Measurements from ENCODE around the gene CCS.
"Not testable (repeated sequence)": the region's sequence is repeated elsewhere in the genome, so short reads cannot be mapped to it uniquely, and the experiment has no call there.

CCS gene, protein sequence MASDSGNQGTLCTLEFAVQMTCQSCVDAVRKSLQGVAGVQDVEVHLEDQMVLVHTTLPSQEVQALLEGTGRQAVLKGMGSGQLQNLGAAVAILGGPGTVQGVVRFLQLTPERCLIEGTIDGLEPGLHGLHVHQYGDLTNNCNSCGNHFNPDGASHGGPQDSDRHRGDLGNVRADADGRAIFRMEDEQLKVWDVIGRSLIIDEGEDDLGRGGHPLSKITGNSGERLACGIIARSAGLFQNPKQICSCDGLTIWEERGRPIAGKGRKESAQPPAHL

DNA sequence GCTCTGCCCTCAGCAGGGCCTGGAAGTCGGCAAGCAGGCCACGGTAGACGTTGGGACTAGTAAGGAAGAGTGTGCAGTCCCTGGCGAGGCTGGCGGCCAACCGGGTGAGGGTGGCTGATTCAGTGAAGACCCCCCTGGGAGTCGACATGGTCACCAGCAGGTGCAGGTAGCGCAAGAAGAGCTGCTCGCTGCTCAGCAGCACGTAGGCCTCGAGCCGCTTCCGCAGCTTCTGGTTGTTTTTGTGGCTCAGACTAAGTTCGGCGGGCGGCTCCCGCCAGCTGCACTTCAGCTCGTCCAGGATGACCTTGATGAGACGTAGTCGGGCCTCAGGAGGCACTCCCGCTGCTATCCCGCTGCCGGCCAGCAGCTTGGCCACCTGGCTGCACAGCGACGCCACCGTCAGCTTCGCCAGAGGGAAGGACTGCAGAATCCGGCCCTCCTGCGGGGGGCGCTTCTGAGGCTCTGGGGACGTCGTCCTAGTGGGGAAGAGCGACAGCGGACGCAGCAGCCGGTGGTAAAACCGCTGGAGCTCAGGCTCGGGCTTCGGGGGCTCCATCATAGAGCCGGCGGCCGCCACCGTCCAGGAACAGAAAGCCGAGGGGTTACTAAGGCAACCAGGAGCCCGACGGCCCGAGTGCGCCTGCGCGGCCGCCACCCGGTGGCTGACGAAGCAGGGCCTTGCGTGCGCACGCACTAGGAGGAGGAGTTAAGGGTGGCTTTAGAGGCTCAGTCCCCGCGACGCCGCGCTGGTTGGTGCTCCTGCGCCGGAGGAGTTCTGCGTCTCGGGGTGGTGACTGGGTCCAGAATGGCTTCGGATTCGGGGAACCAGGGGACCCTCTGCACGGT is at the start of gene CCS, which contains the start of gene CCDC87:
CCS (plus strand) TSS at position 729 of the 846 bp plus-strand sequence; CDS start at position 806, 77 bp downstream.
CCDC87 (minus strand) TSS at position 607 of the 846 bp plus-strand sequence; CDS start at position 559, 48 bp downstream.
- no peak for FAIRE-seq

DNA sequence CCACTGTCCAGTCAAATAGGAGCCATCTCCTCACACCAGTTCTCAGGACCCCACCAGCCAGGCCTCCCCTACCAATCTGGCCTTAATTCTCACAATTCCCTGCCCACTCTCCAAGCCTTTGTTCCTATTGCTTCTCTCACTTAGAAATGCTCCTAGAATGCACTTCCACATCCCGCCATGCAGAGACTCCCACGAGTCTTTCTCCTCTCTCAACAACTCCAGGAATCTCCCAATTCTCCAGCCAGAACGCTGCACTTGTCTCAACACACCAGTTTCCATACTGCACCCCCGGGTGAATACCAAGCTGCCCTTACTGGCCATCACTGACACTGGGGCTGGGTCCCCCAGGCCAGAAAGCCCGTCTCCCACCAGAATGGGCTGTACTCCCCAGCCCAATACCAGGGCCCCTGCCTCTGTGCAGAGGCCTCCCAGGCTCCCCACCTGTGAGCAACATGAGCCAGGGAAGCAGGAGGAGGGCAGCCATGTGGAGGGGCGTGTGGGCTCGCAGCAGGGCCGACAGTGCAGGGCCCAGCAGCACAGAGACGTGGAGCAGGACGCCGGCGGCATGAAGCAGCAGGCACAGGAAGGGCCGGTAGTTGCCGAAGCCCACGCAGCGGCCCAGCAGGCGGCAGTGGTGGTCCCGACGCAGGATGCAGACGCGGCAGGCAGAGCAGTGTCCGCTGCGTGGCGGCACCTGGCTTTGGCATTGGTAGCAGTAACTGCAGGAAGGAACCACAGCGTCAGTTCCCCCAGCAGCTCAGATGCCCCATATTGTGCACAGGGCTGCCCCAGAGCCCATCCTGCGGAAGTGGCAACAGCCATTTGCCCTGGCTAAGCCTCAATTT is 49.5 kb upstream of the CCS start:
- no peak for FAIRE-seq

DNA sequence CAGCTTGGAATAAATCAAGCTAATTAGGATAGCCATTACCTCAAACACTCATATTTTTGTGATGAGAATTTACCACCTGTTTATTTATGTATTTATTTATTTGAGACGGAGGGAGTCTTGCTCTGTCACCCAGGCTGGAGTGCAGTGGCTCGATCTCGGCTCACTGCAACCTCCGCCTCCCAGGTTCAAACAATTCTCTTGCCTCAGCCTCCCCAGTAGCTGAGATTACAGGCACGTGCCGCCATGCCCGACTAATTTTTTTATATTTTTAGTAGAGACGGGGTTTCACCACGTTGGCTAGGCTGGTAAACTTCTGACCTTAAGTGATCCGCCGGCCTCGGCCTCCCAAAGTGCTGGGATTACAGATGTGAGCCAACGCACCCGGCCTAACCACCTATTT is 48.0 kb upstream of the CCS start:
- not testable (repeated sequence) for FAIRE-seq

DNA sequence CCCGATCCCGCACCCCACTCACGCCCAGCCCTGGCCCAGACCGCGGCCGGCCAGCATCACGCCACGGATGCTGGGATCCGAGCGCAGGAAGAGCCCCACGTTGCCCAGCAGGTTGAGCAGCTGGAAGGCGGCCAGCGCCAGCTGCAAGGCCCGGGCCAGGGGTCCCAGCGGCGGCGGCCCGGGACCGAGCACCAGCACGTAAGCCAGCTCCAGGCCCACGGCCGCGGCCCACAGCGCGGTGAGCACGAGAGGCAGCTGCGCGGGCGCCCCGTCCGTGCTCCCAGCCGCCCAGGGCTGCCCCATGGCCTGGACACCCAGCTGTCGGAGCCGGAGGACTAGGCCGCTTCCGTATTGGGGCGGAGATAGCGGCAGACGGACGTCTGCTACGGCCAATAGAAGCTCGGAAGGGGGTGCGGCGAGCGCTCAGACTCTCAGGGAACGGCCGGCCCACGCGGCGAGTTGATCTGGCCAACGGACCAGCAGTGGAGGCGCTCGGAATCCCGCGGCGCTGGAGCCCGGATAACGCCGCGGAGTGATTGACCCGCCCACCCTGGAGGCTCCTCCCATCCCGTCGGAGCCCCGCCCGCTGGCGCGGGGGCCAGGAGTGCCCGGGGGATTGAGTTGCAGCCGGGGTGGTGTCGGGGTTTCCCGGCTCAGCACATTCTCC is 47.2 kb upstream of the CCS start, which contains the start of gene ZDHHC24:
ZDHHC24 (minus strand) TSS at position 348 of the 667 bp plus-strand sequence; CDS start at position 303, 45 bp downstream.
- FAIRE-seq: peak; percentile 88

DNA sequence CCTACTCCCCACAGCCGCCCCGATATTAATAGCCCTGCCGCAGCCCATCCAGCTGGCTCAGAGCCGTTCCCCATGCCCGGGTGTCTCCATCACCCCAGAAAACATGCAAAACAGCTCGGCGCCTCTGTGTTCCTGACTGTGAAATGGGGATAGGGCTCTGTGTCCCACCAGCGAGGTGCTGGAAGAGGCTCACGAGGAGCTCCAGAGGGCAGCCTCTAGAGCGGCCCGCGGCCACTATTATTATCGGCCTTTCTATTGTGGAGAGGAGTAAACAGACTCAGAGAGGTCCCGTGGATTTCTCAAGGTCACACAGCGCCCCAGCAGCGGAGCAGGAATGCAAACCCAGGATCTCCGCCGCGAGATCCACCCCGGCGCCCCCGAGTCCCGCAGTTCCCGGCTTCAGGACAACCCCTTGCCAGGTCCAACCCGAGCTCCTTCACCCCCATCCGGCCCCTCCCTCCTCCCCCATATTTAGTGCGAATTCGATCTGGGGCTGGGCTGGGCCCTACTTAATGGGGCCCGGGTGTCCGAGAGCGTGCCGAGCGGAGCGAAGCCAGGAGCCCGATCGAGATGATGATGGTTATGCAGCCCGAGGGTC is 46.5 kb upstream of the CCS start, which contains the start of gene ACTN3:
ACTN3 (plus strand) TSS at position 536 of the 598 bp plus-strand sequence; CDS start at position 571, 35 bp downstream.
- no peak for FAIRE-seq

DNA sequence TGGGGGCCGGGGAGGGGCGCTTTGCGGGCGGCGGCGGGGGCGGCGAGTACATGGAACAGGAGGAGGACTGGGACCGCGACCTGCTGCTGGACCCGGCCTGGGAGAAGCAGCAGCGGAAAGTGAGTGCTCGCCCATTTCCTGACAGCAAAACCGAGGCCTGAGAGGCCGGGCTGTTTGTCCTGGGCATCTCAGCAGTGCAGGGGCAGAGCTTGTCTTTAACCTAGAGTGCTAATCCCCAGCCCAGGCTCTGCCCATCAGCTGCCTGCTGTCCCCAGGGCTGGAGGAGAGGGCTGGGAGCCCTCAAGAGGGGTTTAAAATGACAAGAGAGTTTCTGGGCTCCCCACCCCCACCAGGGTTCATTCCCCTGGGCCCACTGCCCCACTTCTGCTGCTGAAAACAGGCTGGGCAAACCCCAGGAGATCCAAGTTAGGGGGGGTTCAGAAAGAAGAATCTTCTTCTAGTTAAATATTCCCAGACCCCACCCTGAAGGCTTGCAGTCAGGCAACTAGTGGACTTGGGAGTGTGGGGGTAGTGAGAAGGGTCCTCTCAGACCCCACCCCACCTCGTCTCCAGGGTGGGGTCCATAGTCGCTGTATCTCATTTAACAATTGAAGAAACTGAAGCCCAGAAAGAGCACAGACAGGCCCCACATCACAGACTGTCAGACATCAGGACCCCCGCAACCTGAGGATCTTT is 45.9 kb upstream of the CCS start:
- FAIRE-seq: no peak

DNA sequence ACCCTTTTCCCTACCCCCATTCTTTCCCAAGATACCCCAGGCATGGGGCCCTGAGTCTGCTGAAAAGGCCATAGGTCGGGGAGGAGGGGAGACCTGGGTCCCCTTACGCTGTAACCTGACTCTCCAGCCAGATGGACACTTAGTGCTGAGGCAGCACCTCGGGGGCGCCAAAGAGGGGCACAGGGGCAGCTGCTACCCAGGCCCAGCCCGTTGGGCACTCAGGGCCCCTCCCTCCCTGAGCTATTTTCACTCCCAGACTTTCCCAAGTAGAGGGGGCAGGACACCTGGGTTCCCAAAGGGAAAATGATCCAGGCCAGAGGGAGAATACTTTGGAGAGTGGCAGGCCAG is 45.3 kb upstream of the CCS start:
- no peak for FAIRE-seq

DNA sequence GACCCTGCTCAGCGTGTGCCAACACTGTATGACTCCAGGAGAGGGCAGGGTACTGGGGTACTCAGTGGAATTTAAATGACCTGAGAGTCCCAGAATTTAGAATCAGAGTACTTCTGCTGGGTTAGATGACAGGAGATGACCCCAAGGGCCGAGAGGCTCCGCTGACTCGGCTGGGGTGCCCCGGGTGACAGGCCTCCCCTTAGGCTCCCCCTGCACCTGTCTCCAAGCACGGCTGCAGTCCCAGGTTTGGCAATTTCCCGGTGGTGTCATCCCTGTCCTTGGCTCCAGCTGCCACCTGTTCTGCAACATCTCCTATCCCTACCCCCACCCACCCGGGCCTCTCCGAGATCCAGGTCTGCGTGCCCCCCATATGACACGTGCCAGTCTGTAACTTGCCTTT is 44.9 kb upstream of the CCS start:
- FAIRE-seq: no peak

DNA sequence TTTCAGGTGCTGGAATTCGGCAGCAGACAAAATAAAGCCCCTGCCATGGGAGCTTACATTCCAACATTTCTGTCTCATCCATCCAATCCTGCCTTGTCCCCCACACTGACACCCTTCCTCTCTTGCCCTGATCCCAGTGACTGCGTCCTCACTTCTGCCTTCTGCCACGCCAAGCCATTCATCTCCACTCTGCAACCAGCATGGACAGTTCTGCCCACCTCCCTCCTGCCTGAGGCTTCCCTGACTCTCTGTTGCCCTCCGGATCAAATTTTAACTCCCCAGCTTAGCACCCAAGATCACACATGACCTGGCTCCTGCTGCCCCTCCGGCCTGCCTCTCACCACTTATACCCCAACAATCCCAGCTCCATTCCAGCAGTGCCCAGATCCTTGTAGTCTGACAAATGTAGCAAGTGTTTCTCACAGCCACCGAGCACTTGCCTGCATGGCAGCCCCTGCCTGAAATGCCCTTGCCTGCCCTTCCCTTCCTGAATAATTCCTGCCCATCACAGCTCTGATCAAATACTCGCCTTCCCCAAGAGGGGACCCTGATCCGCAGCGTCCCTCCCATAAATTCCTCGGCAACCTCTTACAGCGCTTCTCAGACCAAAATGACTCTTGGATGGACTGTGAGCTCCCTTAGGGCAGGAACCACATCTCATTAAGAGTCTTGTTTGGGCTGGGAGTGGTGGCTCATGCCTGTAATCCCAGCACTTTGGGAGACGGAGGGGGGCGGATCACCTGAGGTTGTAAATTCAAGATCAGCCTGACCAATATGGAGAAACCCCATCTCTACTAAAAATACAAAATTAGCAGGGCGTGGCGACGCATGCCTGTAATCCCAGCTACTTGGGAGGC is 44.0 kb upstream of the CCS start:
- FAIRE-seq: no peak

DNA sequence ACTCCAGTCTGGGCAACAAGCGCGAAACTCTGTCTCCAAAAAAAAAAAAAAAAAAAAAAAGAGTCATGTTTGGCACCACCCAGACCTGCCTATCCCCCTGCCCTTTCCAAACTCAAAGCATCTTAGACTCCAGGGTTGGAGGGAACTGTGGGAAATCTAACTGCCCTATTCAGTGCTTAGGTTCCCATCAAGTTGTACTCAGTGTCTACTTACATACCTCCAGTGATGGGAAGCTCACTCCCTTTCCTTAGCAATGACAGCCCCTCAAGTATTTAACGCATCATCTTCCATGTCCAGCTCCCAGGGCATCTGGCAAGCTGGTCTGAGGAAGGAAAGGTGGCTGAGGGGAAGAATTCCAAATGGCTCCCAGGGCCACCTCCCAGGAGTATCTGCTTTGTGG is 43.3 kb upstream of the CCS start:
- no peak for FAIRE-seq

DNA sequence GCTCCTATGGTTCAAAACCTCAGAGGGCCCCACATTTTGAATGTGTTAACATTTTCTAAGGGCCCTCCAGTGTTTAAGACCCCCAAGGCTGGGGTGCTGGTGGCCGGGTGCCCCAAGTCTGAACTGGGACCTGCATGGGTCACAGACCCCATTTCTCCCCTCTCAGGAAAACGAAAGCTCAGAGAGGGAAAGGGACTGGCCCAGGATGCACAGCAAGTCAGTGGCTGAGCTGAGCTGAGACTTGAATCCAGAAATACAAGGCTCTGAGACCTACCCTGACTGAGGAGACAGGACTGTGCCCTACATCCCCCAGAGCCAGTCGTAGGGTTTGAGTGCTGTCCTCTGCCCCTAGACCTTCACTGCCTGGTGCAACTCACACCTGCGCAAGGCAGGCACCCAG is 42.1 kb upstream of the CCS start:
- FAIRE-seq: no peak

DNA sequence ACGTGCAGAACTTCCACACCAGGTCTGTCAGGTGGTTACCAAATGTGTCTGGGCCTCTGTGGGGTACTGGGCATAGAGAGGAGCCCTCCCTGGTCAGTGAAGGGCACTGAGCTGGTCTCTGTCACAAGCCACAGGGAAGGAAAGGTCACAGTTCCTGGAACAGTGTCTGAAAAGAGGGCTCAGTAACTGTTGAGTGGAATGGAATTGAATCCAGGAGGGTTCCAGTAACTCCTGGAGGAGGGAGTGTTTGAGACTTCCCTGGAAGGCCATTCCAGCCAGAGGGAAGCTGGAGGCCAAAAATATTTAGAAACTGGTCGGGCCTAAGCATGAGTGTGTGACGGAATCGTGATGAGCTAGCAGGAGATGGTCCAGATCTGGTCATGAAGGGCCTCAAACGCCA is 38.4 kb upstream of the CCS start:
- FAIRE-seq: no peak

DNA sequence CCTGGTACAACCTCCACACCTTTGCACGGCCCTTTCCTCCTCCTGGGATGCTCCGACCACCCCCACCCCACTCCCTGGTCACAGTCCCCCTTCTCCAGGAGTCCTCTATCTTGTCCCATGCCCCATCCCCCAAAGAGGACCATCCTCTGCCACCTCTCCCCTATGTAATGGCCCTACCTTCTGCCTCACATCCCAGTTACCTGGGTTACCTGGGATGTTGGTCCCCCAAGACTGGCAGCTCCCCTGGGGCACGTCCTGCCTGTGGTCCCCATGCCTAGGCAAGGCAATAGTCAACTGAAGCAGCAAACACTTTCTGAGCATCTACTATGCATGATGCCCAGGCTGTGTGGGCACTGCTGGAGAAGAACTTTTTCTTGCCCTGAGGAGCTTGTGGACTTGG is 37.6 kb upstream of the CCS start:
- FAIRE-seq: no peak

DNA sequence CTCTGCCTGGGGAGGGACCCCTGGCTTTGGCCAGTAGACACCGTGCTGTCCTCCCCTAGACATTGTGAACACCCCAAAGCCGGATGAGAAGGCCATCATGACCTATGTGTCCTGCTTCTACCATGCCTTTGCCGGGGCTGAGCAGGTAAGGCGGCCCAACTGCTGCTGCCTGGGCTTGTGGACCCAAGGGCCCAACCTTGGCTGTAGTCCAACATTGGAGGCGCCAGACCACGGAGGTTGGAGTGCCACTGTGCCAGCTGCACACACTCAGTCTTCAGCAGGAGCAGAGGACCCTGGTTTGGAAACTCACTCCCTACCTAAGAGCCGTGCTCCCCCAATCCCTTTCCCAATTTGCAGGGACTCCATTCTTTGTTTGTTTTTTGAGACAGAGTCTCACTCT is 36.9 kb upstream of the CCS start:
- FAIRE-seq: no peak

DNA sequence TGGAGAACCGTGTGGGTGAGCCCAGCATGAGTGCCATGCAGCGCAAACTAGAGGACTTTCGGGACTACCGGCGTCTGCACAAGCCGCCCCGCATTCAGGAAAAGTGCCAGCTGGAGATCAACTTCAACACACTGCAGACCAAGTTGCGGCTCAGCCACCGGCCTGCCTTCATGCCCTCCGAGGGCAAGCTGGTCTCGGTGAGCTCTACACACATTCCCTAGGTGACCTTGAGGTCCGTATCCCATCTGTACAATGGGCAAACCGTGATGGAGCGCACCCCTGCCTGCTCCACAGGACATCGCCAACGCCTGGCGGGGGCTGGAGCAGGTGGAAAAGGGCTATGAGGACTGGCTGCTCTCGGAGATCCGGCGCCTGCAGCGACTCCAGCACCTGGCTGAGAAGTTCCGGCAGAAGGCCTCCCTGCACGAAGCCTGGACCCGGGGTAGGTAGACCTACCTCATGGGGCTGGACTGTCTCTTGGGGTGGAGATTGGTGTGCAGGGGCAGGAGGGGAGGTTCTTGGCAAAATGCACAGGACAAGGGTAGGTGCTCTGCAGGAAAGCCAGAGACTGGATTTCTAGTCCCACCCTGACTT is 35.2 kb upstream of the CCS start:
- FAIRE-seq: no peak

DNA sequence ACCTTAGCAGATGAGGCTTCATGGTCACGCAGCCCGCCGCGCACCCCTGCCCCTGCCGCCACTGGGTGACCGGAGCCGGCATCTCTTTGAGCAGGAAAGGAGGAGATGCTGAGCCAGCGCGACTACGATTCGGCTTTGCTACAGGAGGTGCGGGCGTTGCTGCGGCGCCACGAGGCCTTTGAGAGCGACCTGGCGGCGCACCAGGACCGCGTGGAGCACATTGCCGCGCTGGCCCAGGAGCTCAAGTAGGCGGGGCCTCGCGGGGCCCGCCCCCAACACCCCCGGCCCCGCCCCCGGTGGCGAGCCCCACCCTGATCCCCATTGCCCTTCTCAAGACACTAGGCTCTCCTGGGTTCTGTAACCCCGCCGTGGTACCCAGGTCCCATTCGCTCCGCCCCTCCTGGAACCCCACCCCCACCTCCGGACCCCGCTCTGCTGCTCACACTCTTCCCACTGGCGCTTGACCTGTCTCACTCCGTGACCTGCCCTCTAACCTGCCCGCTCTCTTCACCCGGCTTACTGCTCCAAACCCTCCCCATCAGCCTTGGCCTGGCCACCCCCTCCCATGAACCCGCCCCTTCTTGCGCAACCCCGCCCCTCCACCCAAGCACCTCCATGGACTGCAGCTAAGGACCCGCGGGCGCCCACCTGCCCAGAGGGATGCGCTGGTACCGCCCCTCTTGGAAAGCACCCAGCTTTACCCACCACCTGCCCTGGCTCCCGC is 33.7 kb upstream of the CCS start:
- no peak for FAIRE-seq

DNA sequence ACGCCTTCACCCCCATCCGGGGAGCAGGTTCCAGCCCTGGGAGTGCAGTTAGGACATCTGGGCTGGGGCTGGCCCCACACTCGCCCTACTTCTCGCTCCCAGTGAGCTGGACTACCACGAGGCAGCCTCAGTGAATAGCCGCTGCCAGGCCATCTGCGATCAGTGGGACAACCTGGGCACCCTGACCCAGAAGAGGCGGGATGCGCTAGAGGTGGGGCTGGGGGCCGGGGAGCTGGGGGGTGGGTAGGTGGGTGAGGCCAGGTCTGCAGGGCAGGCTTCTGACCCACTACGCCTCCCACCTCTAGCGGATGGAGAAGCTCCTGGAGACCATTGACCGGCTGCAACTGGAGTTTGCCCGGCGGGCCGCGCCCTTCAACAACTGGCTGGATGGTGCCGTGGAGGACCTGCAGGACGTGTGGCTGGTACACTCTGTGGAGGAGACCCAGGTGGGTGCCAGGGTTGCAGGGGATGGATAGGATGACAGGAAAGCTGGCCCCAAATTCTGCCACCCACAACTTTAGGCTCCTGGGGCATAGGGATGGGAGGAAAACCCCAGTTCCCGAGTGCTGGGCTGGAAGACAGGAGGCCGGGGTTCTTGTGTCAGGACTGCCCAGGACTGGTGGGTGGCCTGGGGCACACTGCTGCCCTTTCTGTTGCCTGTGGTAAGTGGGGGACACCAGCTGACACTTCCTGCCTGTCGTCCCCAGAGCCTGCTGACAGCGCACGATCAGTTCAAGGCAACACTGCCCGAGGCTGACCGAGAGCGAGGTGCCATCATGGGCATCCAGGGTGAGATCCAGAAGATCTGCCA is 32.9 kb upstream of the CCS start:
- no peak for FAIRE-seq
